Stimulated activated CD8-positive, alpha-beta memory T cell treated with anti-CD3 and anti-CD28 coated beads, Interleukin-7, amount 100 ng/mL, for 48 hours (primary cell): ENCODE data around the gene ITPR3.

ENCODE experiments used
- DNase-seq, 2 donors: peaks; one replicate each; pipeline ENCODE4 v3.0.0-alpha.2; 2020; ENCODE audit warnings: low read depth in 1 of 2; ENCODE audit errors: extremely low read depth in 1 of 2

The ITPR3 gene

GRCh38 chr6:33695451-33695887 is 74.3 kb downstream of the ITPR3 start:
- no peak for DNase-seq

- DNase-seq, result no peak
Observed at GRCh38 chr6:33696076-33696475, 75.0 kb downstream of the ITPR3 start.

GRCh38 chr6:33696548-33697518 is 75.7 kb downstream of the ITPR3 start:
- DNase-seq, result no peak

- DNase-seq, result no peak
Observed at GRCh38 chr6:33697845-33698244, 76.7 kb downstream of the ITPR3 start.

GRCh38 chr6:33698494-33698893 is 77.4 kb downstream of the ITPR3 start:
- DNase-seq, result no peak

- DNase-seq, result no peak
Observed at GRCh38 chr6:33699131-33699530, 78.0 kb downstream of the ITPR3 start.

GRCh38 chr6:33699739-33700138 is 78.6 kb downstream of the ITPR3 start:
- DNase-seq, result no peak

- DNase-seq, result peak in 1 of 2 donors; percentile 52
Observed at GRCh38 chr6:33700391-33701050, 79.4 kb downstream of the ITPR3 start.

- no peak for DNase-seq
Observed at GRCh38 chr6:33702345-33702977, 81.3 kb downstream of the ITPR3 start.

- DNase-seq, result no peak
Observed at GRCh38 chr6:33704215-33705066, 83.3 kb downstream of the ITPR3 start.

GRCh38 chr6:33705268-33705885 is 84.3 kb downstream of the ITPR3 start:
- DNase-seq, result no peak

GRCh38 chr6:33705955-33706725 is 85.0 kb downstream of the ITPR3 start:
- no peak for DNase-seq

GRCh38 chr6:33707771-33708170 is 86.6 kb downstream of the ITPR3 start:
- DNase-seq, result no peak

- DNase-seq, result no peak
Observed at GRCh38 chr6:33708516-33709204, 87.5 kb downstream of the ITPR3 start.

GRCh38 chr6:33709605-33710295 is 88.6 kb downstream of the ITPR3 start:
- DNase-seq, result no peak

- no peak for DNase-seq
Observed at GRCh38 chr6:33710296-33711121, 89.4 kb downstream of the ITPR3 start.
